Mucosa of stomach (tissue), 1 donor: ENCODE results near the gene LILRB4.
"Not testable (repeated sequence)": the region's sequence is repeated elsewhere in the genome, so short reads cannot be mapped to it uniquely, and the experiment has no call there.

Experiments used
- H3K27me3 ChIP-seq: one replicate; pipeline ENCODE4 v1.7.0; 2013; ENCODE audit warnings: mild to moderate bottlenecking, low read length; ENCODE audit not compliant: control insufficient read depth, insufficient read depth
- H3K36me3 ChIP-seq: one replicate; pipeline ENCODE4 v1.7.0; 2013; ENCODE audit warnings: low read length; ENCODE audit not compliant: control insufficient read depth, insufficient read depth
- H3K4me1 ChIP-seq: one replicate; pipeline ENCODE4 v1.7.0; 2013; ENCODE audit warnings: mild to moderate bottlenecking, low read length; ENCODE audit not compliant: control insufficient read depth, insufficient read depth
- H3K4me3 ChIP-seq: one replicate; pipeline ENCODE4 v1.7.0; 2013; ENCODE audit warnings: low read length
- H3K9ac ChIP-seq: one replicate; pipeline ENCODE4 v1.7.0; 2013; ENCODE audit warnings: mild to moderate bottlenecking, low read length, moderate library complexity
- H3K9me3 ChIP-seq: one replicate; pipeline ENCODE4 v1.7.0; 2013; ENCODE audit warnings: mild to moderate bottlenecking, low read length, moderate library complexity; ENCODE audit not compliant: control insufficient read depth
- donor health status: Pancreatic carcinoma.

The LILRB4 gene

DNA sequence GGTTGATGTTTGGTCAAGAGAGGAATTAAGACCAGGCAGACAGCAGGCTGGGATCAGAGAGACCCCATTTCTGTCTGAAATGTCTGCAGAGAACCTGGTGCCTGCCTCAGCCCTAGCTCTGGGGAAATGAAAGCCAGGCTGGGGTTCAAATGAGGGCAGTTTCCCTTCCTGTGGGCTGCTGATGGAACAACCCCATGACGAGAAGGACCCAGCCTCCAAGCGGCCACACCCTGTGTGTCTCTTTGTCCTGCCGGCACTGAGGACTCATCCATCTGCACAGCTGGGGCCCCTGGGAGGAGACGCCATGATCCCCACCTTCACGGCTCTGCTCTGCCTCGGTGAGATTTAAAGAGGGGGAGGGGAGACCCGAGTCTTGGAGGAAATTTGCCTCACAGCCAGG, at the start of gene LILRB4:
Gene LILRB4, plus strand, starts transcription at position 256 of the 400 bp plus-strand sequence. Its CDS starts 49 bp downstream, at position 305.
- no peaks in the 10 kb centered on the region for H3K4me1 ChIP-seq
- no peaks in the 10 kb centered on the region for H3K36me3 ChIP-seq
- H3K4me3 ChIP-seq: no peak within 1 kb of the TSS
- no peak within 1 kb of the TSS for H3K9ac ChIP-seq
- H3K27me3 ChIP-seq: no peaks in the 10 kb centered on the region
- H3K9me3 ChIP-seq: no peaks in the 10 kb centered on the region

DNA sequence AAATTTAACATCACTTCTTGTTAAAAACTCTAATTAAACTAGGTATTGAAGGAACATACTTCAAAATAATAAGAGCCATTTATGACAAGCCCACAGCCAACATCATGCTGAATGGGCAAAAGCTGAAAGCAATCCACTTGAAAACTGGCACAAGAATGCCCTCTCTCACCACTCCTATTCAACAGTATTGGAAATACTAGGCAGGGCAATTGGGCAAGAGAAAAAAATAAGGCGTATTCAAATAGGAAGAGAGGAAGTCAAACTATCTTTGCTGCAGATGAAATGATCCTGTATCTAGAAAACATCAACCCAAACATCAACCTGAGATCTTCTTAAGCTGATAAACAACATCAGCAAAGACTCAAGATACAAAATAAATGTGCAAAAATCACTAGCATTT, 48.1 kb upstream of the LILRB4 start:
- H3K9me3 ChIP-seq: no peaks in the 10 kb centered on the region
- H3K9ac ChIP-seq: no peak overlapping the region
- H3K27me3 ChIP-seq: no peaks in the 10 kb centered on the region
- no peaks in the 10 kb centered on the region for H3K4me1 ChIP-seq
- no peak overlapping the region for H3K4me3 ChIP-seq
- H3K36me3 ChIP-seq: no peaks in the 10 kb centered on the region

DNA sequence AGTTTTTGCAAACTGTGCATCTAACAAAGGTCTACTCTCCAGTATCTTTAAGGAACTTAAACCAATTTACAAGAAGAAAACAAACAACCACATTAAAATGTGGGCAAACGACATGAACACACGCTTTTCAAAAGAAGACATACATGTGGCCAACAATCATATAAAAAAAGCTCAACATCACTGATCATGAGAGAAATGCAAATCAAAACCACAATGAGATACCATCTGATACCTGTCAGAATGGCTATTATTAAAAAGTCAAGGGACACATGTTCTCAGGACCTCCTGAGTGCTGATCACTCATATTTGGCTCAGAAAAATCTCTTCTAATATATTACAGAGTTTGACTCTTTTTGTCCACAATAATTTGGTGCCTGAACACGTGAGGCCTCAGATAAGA, 46.7 kb upstream of the LILRB4 start:
- H3K27me3 ChIP-seq: no peaks in the 10 kb centered on the region
- H3K9me3 ChIP-seq: no peaks in the 10 kb centered on the region
- no peaks in the 10 kb centered on the region for H3K36me3 ChIP-seq
- no peaks in the 10 kb centered on the region for H3K4me1 ChIP-seq
- no peak overlapping the region for H3K4me3 ChIP-seq
- no peak overlapping the region for H3K9ac ChIP-seq

DNA sequence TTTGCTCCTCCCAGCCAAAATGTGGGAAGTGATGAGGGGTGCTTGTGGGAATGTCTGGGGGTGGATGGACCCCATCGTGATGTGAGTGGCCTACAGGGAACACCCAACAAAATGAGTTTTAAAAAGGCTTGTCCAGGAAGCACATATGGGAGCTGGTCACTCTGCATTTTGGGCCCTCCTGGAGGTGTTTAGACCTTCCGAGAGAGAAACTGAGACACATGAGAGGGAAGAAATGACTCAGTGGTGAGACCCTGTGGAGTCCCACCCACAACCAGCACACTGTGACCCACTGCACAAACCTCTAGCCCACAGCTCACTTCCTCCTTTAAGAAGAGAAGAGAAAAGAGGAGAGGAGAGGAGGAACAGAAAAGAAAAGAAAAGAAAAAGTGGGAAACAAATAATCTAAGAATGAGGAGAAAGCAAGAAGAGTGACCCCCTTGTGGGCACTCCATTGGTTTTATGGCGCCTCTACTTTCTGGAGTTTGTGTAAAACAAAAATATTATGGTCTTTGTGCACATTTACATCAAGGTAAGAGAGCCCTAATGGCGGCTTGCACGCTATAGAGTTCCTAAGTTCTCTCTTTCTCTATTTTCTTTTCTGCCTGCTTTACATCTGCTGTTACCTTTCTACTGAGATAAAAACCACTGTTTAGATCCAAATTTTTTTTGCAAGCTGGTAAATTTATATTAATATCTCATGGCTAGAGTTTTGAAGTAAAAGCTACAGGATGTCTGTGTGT, 45.8 kb upstream of the LILRB4 start:
- Histone ChIP-seq H3K36me3 (no peaks in the 10 kb centered on the region), H3K9me3 (no peaks in the 10 kb centered on the region), H3K4me3 (no peak overlapping the region), H3K9ac (no peak overlapping the region), H3K4me1 (no peaks in the 10 kb centered on the region), H3K27me3 (no peaks in the 10 kb centered on the region)

DNA sequence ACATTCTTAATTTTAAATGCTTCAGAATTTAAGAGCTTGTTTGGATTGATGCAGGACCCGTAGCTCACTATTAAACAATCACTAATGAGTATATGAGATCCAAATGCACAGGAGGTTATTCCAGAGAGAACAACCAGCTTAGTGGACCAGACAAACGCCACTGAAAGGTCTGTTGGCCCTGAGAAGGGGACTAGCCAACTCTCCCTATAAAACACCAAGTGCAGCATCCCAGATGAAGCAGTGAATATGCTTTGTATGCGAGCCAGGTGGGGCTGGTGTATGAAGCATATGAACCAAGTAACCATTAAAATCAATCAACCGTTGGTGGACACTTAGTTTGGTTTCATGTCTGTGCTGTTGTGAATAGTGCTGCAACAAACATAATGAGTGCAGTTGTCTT, 42.3 kb upstream of the LILRB4 start:
- Histone ChIP-seq H3K9ac (no peak overlapping the region), H3K9me3 (no peaks in the 10 kb centered on the region), H3K27me3 (no peaks in the 10 kb centered on the region), H3K36me3 (no peaks in the 10 kb centered on the region), H3K4me1 (no peaks in the 10 kb centered on the region), H3K4me3 (no peak overlapping the region)

DNA sequence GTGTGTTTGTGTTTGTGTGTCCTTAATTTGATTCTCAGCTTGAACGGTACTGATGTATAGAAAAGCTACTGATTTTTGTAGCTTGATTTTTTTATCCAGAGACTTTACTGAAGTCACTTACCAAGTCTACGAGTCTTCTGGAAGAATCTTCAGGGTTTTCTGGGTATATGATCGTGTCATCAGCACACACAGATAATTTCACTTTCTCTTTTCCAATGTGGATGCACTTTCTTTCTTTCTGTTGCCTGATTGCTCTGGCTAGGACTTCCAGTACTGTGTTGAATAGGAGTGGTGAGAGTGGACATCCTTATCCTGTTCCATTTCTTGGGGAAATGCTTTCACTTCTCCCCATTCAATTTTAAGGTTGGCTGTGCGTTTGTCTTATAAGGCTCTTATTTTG, 40.4 kb upstream of the LILRB4 start:
- no peaks in the 10 kb centered on the region for H3K36me3 ChIP-seq
- no peaks in the 10 kb centered on the region for H3K9me3 ChIP-seq
- H3K4me1 ChIP-seq: peaks cover under 1% of the 10 kb centered on the region
- H3K27me3 ChIP-seq: no peaks in the 10 kb centered on the region
- H3K4me3 ChIP-seq: no peak overlapping the region
- no peak overlapping the region for H3K9ac ChIP-seq

DNA sequence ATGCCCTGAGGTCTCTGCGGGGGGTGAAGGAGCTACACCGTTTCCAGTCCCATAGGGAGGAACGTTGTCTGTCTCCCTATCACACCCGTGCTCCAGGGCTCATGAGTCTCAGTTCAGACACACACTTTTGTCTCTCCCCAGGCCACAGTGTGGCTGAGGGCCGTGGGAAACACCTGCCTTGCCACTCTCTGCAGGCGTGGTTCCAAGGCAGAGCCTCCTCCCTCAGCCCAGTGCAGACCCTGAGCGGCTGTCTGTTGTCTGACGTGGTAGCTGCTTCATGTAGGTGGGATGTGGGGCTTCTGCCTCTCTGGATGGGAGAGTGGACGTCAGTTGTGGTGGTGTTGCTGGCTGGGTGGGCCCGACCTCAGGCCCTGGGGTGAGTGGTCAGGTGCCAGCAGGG, 38.6 kb upstream of the LILRB4 start:
- H3K27me3 ChIP-seq, H3K9me3 ChIP-seq, H3K36me3 ChIP-seq, H3K4me3 ChIP-seq, H3K9ac ChIP-seq: not testable (repeated sequence)
- peaks cover 17% of the 10 kb centered on the region for H3K4me1 ChIP-seq

DNA sequence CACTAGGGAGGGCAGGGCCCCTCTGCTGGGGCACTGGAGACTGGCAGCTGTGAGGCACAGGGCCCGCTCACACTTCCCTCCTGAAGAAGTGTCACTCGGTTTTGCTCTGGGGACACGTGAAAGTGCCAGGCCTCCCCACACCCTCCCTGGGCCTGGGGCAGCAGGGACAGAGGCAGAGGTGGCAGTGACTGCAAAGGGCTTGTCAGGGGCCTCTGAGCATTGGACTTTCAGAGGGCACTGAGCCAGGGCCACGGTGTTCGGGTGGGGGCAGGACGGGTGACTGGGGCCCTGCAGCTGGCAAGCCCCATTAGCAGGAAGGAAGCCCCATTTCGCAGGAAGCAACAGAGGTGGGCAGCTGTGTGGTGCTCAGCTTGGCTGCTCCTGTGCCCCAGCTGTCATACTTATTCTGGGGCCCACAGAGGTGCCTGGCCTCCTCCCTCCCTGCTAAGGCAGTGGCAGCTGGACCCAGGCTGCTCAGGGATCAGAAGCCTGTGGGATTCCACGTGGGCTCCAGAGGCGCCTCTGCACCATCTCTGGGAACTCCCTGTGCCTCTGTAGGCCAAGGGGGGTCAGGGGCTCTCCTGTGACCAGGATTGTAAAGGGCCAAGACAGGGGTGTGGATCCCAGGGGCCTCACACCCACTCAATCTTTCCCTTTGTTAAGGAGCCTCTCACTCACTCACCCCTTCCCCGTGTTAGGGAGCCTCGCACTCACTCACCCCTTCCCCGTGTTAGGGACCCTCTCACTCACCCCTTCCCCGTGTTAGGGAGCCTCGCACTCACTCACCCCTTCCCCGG, 37.7 kb upstream of the LILRB4 start:
- not testable (repeated sequence) for H3K4me3 ChIP-seq, H3K9me3 ChIP-seq, H3K9ac ChIP-seq, H3K27me3 ChIP-seq, H3K36me3 ChIP-seq
- peaks cover 17% of the 10 kb centered on the region for H3K4me1 ChIP-seq

DNA sequence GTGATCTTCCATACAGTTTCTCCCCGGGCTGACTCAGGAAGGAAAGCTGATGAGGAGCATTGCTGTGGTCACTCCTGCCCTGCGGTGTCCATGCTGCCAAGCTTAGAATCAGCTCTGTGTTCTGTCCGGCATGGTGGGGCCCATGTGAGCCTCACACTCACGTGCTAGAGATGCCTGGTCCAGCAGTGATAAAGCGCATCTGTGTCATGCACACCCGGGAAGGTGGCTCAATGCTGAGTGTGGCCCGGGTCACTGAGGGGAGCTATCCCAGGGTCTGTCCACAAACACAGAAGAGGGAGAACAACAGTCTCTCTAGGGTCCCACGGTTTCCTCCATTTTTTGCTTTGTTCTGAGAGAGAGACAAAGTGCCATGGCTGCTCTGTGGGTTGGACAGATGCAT, 36.0 kb upstream of the LILRB4 start:
- H3K27me3 ChIP-seq: no peaks in the 10 kb centered on the region
- no peak overlapping the region for H3K9ac ChIP-seq
- no peaks in the 10 kb centered on the region for H3K9me3 ChIP-seq
- H3K4me3 ChIP-seq: no peak overlapping the region
- H3K4me1 ChIP-seq: peaks cover 17% of the 10 kb centered on the region
- H3K36me3 ChIP-seq: no peaks in the 10 kb centered on the region

DNA sequence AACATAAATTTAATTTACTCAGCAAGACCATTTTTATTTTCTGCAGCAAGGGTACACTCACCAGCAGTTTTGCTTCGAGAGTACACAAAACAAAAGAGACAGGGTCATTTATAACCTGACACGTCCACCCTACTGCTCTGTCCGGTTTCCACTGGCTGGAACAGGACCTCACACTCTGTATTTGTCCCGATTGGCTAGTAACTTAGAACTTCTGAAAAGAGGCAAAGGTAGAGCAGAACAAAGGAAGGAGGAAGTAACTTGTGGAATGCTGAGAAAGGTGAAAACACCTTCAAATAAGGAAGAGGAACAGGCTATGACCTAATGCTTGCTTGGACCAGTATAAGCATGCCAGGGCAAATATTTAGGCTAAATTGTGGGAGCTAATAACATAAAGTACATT, 34.9 kb upstream of the LILRB4 start:
- not testable (repeated sequence) for H3K9me3 ChIP-seq, H3K27me3 ChIP-seq, H3K4me3 ChIP-seq, H3K9ac ChIP-seq, H3K36me3 ChIP-seq
- H3K4me1 ChIP-seq: peaks cover 17% of the 10 kb centered on the region

DNA sequence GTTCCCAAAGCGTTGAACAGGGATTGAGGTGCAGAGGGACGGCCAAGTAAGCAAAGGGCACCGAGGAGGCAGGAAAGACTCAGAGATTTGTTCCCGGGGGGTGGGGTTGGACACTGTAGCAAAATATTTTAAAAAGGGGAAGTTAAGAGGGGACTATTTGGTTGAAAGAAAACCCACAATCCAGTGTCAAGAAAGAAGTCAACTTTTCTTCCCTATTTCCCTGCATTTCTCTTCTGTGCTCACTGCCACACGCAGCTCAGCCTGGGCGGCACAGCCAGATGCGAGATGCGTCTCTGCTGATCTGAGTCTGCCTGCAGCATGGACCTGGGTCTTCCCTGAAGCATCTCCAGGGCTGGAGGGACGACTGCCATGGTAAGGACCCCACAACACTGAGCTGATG, 32.5 kb upstream of the LILRB4 start, which contains the start of gene LILRB1:
Gene LILRB1, plus strand, starts transcription at position 223 of the 400 bp plus-strand sequence. CDS start 590 bp downstream, outside the sequence.
- H3K4me1 ChIP-seq: peaks cover 17% of the 10 kb centered on the region
- H3K9ac ChIP-seq, H3K4me3 ChIP-seq, H3K9me3 ChIP-seq, H3K36me3 ChIP-seq, H3K27me3 ChIP-seq: not testable (repeated sequence)

DNA sequence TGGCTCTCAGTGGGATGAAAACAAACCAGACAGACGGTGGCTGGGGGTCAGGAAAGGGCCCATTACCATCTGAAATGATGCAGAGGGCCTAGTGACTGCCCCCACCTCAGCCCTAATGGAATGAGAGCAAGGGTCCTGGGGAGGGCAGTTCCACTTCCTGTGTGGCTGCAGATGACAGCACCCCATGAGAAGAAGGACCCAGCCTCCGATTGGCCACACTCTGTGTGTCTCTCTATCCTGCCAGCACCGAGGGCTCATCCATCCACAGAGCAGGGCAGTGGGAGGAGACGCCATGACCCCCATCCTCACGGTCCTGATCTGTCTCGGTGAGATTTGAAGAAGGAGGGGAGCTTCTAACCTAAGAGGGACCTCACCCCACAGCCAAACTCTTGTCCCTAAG, 32.0 kb upstream of the LILRB4 start:
- H3K36me3 ChIP-seq: no peaks in the 10 kb centered on the region
- H3K9me3 ChIP-seq: no peaks in the 10 kb centered on the region
- no peak overlapping the region for H3K4me3 ChIP-seq
- H3K4me1 ChIP-seq: peaks cover 17% of the 10 kb centered on the region
- no peaks in the 10 kb centered on the region for H3K27me3 ChIP-seq
- no peak overlapping the region for H3K9ac ChIP-seq
